ENCODE measurements around the gene CX3CR1. TPM values are rescaled to one million over a fixed set of nuclear protein-coding genes. Genes with fewer than 3 reads are reported as not detected.

Gene CX3CR1
- total RNA-seq, 1 experiment from 2014 or later: not detected

- intact Hi-C loops (cut with micrococcal nuclease; ENCODE audit: unreplicated experiment): loop anchor here (5.0 kb wide), 3 partner anchors 79 to 184 kb away; no protein-coding TSS in a partner anchor
- ATAC-seq (no peak), DNase-seq (ENCODE audit: low read depth, low spot score) (no peak)
- Histone ChIP-seq H3K27ac (ENCODE audit: low read length) (no peak overlapping the region), H3K36me3 (ENCODE audit: control insufficient read depth, insufficient read depth, low read length) (no peaks in the 10 kb centered on the region), H3K27me3 (ENCODE audit: control insufficient read depth, insufficient read depth, low read length) (no peaks in the 10 kb centered on the region), H3K4me1 (ENCODE audit: control insufficient read depth, insufficient read depth, low read length) (no peaks in the 10 kb centered on the region), H3K4me3 (ENCODE audit: low read depth in 2 of 2, low read length in 2 of 2) (no peak overlapping the region), H3K9me3 (ENCODE audit: control insufficient read depth, insufficient read depth, low read depth, low read length) (no peaks in the 10 kb centered on the region)
- TF ChIP-seq CTCF (IDR thresholded peaks at IDR 0.05) (no peak), REST (IDR thresholded peaks at IDR 0.05; ENCODE audit: insufficient read depth in 1 of 2, low read depth in 2 of 2, low read length in 1 of 2) (no peak), POLR2AphosphoS5 (IDR thresholded peaks at IDR 0.05; ENCODE audit: low read depth, low read length) (no peak), TCF7L2 (IDR thresholded peaks at IDR 0.05; ENCODE audit: low read depth, low read length) (no peak), SIN3A (IDR thresholded peaks at IDR 0.05; ENCODE audit: borderline replicate concordance, insufficient read depth, low read depth, low read length) (no peak)
- ChIA-PET CTCF (interaction anchor here (0.7 to 1.1 kb wide), 2 partner anchors 96 to 491 kb away, joined by 3 to 7 read pairs; no protein-coding TSS in a partner anchor), POLR2A (no interaction called here)
- in situ Hi-C loops (cut with HindIII; ENCODE audit: low pct_unique_long_range_greater_than_20kb, low sequenced_read_pairs): no loop called here
- no TSS peak for BruUV-seq (replicated peaks)
Observed at GRCh38 chr3:39286771-39287170, 6.9 kb upstream of the CX3CR1 start.

- in situ Hi-C loops (cut with HindIII; ENCODE audit: low pct_unique_long_range_greater_than_20kb, low sequenced_read_pairs): no loop called here
- BruUV-seq (replicated peaks): no TSS peak
- Histone ChIP-seq H3K4me3 (ENCODE audit: low read depth in 2 of 2, low read length in 2 of 2) (no peak overlapping the region), H3K4me1 (ENCODE audit: control insufficient read depth, insufficient read depth, low read length) (no peaks in the 10 kb centered on the region), H3K9me3 (ENCODE audit: control insufficient read depth, insufficient read depth, low read depth, low read length) (no peaks in the 10 kb centered on the region), H3K27me3 (ENCODE audit: control insufficient read depth, insufficient read depth, low read length) (no peaks in the 10 kb centered on the region), H3K27ac (ENCODE audit: low read length) (no peak overlapping the region), H3K36me3 (ENCODE audit: control insufficient read depth, insufficient read depth, low read length) (no peaks in the 10 kb centered on the region)
- ChIA-PET CTCF (interaction anchor here (0.6 kb wide), 1 partner anchor 159 kb away, joined by 3 read pairs; no protein-coding TSS in a partner anchor), POLR2A (interaction anchor here (0.6 kb wide), 2 partner anchors 109 to 141 kb away, joined by 4 to 6 read pairs; no protein-coding TSS in a partner anchor)
- intact Hi-C loops (cut with micrococcal nuclease; ENCODE audit: unreplicated experiment): loop anchor here (5.0 kb wide), 3 partner anchors 78 to 183 kb away; no protein-coding TSS in a partner anchor
- DNase-seq (ENCODE audit: low read depth, low spot score) (no peak), ATAC-seq (no peak)
- TF ChIP-seq POLR2AphosphoS5 (IDR thresholded peaks at IDR 0.05; ENCODE audit: low read depth, low read length) (no peak), REST (IDR thresholded peaks at IDR 0.05; ENCODE audit: insufficient read depth in 1 of 2, low read depth in 2 of 2, low read length in 1 of 2) (no peak), TCF7L2 (IDR thresholded peaks at IDR 0.05; ENCODE audit: low read depth, low read length) (no peak), SIN3A (IDR thresholded peaks at IDR 0.05; ENCODE audit: borderline replicate concordance, insufficient read depth, low read depth, low read length) (no peak), CTCF (IDR thresholded peaks at IDR 0.05) (no peak)
Observed at GRCh38 chr3:39285332-39285731, 5.5 kb upstream of the CX3CR1 start.

Data from Panc1 (cell line).